Bronchial epithelial cell (primary cell): ENCODE measurements around the gene KRTAP10-7. TPM values are rescaled to one million over a fixed set of nuclear protein-coding genes. Genes with fewer than 3 reads are reported as not detected.

Experiments used
- DNase-seq: peaks from one replicate; pipeline ENCODE4 v3.0.0-alpha.2; 2010; ENCODE audit warnings: low read depth
- FAIRE-seq: peaks from 2 replicates; lab custom pipeline; 2011; peaks lifted over from hg19 to GRCh38; lab: Jason Lieb, UNC
- H3K27me3 ChIP-seq: 2 replicates; pipeline ENCODE4 v1.5.1; 2011; ENCODE audit warnings: low read length; ENCODE audit not compliant: control insufficient read depth, insufficient read depth
- H3K36me3 ChIP-seq: 2 replicates; pipeline ENCODE4 v1.5.1; 2011; ENCODE audit warnings: low read length; ENCODE audit not compliant: control insufficient read depth, insufficient read depth
- H3K4me3 ChIP-seq: 2 replicates; pipeline ENCODE4 v1.5.1; 2011; ENCODE audit warnings: mild to moderate bottlenecking, low read depth, low read length, control low read depth
- CTCF ChIP-seq: IDR thresholded peaks from 2 replicates; pipeline ENCODE4 v1.5.1; 2011; ENCODE audit warnings: mild to moderate bottlenecking, moderate library complexity, low read length, control low read depth, inconsistent platforms; ENCODE audit not compliant: insufficient read depth, severe bottlenecking
- total RNA-seq: library from RNA; depleted of rRNA; stranded (reverse); fragments of >200 nt; gene quantifications from 2 replicates; pipeline ENCODE4 v1.2.1, GENCODE V29; 2014

KRTAP10-7 gene
- total RNA-seq, 1 donor from 2014 or later = not detected

- FAIRE-seq (no peak), DNase-seq (no peak)
- Histone ChIP-seq H3K27me3 (no peaks in the 10 kb centered on the region), H3K4me3 (no peak within 1 kb of the TSS), H3K36me3 (no peaks in the 10 kb centered on the region)
- TF ChIP-seq CTCF = no peak
These were observed 11.7 kb downstream of the KRTAP10-7 start, which contains the start of gene KRTAP10-8 for GRCh38 chr21:44612029-44612486. TSS of gene KRTAP10-8 (plus strand) at chr21:44612079. CDS start at chr21:44612101, 22 bp downstream.

DNA sequence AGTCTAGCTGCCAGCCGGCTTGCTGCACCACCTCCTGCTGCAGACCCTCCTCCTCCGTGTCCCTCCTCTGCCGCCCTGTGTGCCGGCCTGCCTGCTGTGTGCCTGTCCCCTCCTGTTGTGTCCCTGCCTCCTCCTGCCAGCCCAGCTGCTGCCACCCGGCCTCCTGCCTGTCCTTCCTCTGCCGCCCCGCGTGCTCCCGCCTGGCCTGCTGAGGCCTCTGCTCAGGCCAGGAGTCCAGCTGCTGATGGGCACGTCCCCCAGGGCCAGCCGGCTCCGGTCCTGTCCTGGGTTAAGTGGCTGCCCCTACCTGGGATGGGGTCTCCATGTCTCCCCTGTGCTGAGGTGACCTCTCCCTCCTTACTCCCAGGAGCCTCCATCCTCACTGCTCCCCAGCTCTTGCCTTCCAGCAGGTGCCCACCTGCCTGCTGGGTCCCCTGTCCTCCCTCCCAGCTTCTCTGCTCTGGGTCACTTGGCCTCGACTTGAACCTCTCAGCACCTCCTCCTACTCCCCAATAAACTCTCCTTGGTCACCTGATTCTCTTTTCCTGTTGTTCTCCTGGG is 12.4 kb downstream of the KRTAP10-7 start:
- DNase-seq (no peak), FAIRE-seq (no peak)
- H3K36me3 ChIP-seq = no peaks in the 10 kb centered on the region
- no peak for TF ChIP-seq CTCF
- H3K27me3 ChIP-seq = no peaks in the 10 kb centered on the region
- H3K4me3 ChIP-seq = no peak overlapping the region

DNA sequence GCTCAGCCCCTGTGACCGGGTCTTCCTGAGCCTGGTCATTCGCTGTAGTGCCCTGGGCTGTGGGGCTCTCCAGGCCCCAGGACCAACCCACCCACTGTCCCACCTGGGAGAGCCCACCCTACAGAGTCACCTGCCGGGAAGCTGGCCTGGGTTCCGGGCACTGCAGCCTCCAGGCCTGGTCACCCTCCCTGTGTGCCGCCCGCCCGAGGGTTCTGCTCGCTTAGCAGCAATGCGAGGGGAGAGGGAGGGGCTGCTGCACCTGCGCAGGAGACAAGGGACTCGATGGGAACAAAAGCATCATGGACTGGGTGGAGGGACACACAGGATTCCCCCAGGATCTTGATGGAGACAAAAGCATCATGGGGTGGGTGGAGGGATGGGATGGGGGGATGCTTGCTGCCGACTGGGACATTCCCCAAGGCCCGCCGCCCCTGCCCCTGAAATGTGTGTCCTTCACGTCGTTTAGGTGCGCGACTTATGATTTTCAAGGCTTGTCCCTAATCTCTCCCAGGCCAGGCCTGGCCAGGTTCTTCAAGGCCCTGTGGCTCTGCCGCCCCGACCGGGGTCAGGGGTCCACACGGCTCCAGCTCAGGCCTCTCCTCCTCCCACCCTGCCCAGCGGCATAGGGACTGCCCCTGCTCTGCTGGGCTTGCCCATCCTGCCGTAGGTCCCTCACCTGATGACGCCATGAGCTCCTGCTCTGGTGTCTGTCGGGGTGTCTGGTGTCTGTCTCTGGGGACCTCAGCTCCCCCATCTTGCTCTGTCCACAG is 13.2 kb downstream of the KRTAP10-7 start:
- no peaks in the 10 kb centered on the region for H3K27me3 ChIP-seq
- FAIRE-seq = no peak

DNA sequence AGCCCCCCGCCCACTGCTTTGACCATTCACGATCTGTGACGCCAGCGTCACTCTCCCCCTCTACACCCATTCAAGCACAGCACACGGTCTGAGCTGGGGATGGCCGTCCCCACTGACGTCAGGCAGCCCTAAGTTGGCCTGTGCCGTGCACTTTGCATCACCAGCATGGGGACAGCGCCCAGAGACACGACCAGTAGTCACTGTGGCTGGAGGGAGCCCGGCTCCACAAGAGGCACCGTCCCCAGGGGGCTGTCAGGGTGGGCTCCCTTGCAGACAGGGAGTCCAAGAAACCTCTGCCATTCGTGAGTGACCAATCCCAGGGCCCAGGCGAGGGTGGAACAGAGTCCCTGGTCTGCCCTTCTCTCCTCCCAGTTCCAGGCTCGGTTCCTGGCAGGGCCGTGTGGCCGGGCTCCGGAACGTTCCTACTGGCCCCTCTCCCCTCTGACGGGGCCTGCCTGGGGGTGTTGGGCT is 13.8 kb downstream of the KRTAP10-7 start:
- H3K36me3 ChIP-seq = no peaks in the 10 kb centered on the region
- no peak overlapping the region for H3K4me3 ChIP-seq
- FAIRE-seq = no peak
- TF ChIP-seq CTCF = no peak
- no peak for DNase-seq
- no peaks in the 10 kb centered on the region for H3K27me3 ChIP-seq

More for the DNA sequence above, 13.2 kb downstream of the KRTAP10-7 start:
- Histone ChIP-seq H3K36me3 (no peaks in the 10 kb centered on the region), H3K4me3 (no peak overlapping the region)
- no peak for TF ChIP-seq CTCF
- no peak for DNase-seq

DNA sequence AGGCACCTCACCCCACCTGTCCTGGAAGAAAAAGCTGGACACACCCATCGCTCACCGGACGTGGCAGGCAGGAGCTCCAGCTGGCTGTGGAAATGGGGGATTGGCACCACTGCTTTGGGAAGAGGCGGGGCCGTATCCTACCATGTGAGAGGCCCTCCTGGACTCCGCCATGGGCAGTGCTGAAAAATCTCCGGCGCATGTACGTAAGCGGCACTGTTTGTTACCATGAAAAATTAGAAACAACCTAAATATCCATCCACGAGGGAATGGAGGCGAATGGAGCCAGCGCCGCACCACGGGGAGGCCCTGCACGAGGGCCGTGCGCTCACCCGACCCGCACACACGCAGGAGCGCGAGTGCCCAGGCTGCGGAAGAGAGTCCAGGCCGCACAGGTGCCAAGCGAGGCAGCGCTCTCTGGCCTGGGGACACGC is 14.6 kb downstream of the KRTAP10-7 start:
- Histone ChIP-seq H3K4me3 (no peak overlapping the region), H3K36me3 (no peaks in the 10 kb centered on the region), H3K27me3 (no peaks in the 10 kb centered on the region)
- TF ChIP-seq CTCF = no peak
- no peak for FAIRE-seq
- DNase-seq = no peak
